ENCODE results near the gene LDLRAD4. TPM values are rescaled to one million over a fixed set of nuclear protein-coding genes. Genes with fewer than 3 reads are reported as not detected.

LDLRAD4 gene
- total RNA-seq, 1 donor = 0.43 TPM

- TF ChIP-seq, protein P1, sequence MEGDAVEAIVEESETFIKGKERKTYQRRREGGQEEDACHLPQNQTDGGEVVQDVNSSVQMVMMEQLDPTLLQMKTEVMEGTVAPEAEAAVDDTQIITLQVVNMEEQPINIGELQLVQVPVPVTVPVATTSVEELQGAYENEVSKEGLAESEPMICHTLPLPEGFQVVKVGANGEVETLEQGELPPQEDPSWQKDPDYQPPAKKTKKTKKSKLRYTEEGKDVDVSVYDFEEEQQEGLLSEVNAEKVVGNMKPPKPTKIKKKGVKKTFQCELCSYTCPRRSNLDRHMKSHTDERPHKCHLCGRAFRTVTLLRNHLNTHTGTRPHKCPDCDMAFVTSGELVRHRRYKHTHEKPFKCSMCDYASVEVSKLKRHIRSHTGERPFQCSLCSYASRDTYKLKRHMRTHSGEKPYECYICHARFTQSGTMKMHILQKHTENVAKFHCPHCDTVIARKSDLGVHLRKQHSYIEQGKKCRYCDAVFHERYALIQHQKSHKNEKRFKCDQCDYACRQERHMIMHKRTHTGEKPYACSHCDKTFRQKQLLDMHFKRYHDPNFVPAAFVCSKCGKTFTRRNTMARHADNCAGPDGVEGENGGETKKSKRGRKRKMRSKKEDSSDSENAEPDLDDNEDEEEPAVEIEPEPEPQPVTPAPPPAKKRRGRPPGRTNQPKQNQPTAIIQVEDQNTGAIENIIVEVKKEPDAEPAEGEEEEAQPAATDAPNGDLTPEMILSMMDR (IDR thresholded peaks at IDR 0.05; ENCODE audit: insufficient read depth, low read depth, low read length) = no peak
- H3K4me3 ChIP-seq (ENCODE audit: low read depth, low read length) = no peak overlapping the region
- no peak for DNase-seq (ENCODE audit: low read depth)
Observed at GRCh38 chr18:13542520-13542847, 323.9 kb downstream of the LDLRAD4 start.

DNA sequence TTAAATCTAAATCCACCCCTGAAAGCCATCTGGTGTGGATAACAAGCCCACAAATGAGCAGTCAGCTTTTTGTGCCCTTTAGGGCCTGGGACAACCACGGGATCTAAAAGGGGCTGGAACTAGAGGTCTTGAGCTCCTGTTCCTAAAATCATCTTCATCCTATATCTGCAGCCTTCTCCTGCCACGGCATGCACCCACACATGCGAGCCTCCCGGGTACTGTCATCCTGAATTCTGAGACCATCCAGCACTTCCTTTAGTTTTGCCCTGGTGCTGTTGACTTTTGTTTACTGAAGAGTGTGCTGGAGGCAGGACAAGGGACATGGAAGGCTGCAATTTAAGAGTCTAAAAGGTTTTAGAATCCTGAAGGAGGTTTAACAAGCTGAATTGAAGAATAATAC, 324.6 kb downstream of the LDLRAD4 start:
- no peak for DNase-seq (ENCODE audit: low read depth)
- TF ChIP-seq, protein P1 (IDR thresholded peaks at IDR 0.05; ENCODE audit: insufficient read depth, low read depth, low read length) = no peak
- no peak overlapping the region for H3K4me3 ChIP-seq (ENCODE audit: low read depth, low read length)

DNA sequence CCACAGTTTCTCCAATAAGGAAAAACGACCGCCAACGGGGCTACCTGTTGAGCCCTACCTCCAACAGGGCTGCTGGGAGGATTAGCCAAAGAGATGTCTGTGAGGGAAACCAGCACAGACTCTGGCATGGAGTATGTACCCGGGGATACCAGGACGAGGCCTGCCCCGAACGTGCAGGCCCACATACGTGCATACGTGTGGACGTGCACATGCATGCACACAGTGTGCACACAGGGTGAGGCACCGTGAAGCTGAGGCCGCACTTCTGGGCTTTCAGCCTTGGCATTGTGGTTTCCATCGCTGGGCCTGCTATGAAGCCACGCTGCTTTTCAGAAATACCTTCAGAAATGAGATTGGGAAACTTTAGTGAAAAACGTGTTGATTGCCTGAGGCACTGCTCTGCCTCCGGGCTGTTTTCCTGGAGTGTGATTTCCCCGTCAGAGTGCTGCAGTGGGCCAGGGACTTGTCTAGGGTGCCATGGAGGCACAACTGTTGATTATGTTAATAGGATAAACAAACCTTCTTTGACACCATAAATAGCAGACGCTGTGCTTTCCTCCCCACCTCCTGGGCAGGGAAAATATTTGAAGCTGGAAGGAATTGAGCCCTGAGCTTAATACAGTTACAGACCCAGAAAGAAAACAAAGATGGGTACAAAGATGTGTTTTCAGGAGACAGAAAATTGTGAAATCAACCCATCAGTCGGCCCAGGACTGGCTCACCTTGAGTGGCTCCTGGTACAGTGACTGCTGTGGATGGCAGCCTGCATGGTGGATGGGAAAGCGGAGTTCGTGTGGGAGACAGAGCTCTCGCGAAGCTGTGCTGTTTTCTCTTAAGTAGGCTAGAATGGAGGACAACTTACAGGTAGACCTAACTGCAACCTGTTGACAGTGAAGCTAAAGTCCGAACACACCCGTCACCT, 325.5 kb downstream of the LDLRAD4 start:
- H3K4me3 ChIP-seq (ENCODE audit: low read depth, low read length) = no peak overlapping the region
- TF ChIP-seq, protein P1 (IDR thresholded peaks at IDR 0.05; ENCODE audit: insufficient read depth, low read depth, low read length) = no peak
- DNase-seq (ENCODE audit: low read depth) = no peak

- H3K4me3 ChIP-seq (ENCODE audit: low read depth, low read length) = no peak overlapping the region
- TF ChIP-seq, protein P1 (IDR thresholded peaks at IDR 0.05; ENCODE audit: insufficient read depth, low read depth, low read length) = no peak
- DNase-seq (ENCODE audit: low read depth) = no peak
Observed at GRCh38 chr18:13544953-13545352, 326.4 kb downstream of the LDLRAD4 start.

DNA sequence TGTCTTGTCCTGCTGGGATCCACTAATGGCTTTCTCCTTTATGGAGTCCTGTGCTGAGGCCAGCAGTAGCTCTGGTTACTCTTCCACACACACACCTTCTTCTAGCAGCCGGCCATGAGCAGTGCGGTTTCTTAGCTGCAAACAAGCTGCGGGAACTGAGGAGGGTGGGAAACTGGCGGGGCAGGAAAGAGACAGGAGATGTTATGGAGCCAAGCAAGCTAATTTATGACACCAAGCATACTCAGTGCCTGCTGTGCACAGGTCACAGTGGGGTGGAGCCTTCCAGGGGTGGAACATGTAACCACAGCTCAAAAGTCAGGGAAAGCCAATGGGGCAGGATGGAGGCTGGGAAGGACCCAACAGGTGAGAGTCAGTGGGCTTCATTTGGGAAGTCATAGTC, 327.0 kb downstream of the LDLRAD4 start:
- TF ChIP-seq, protein P1 (IDR thresholded peaks at IDR 0.05; ENCODE audit: insufficient read depth, low read depth, low read length) = no peak
- H3K4me3 ChIP-seq (ENCODE audit: low read depth, low read length) = no peak overlapping the region
- DNase-seq (ENCODE audit: low read depth) = no peak

- no peak overlapping the region for H3K4me3 ChIP-seq (ENCODE audit: low read depth, low read length)
- TF ChIP-seq, protein P1 (IDR thresholded peaks at IDR 0.05; ENCODE audit: insufficient read depth, low read depth, low read length) = no peak
- DNase-seq (ENCODE audit: low read depth) = no peak
Observed at GRCh38 chr18:13545955-13546354, 327.4 kb downstream of the LDLRAD4 start.

Data from fibroblast of villous mesenchyme (primary cell).